Measurements from ENCODE around the gene LYAR.

DNA sequence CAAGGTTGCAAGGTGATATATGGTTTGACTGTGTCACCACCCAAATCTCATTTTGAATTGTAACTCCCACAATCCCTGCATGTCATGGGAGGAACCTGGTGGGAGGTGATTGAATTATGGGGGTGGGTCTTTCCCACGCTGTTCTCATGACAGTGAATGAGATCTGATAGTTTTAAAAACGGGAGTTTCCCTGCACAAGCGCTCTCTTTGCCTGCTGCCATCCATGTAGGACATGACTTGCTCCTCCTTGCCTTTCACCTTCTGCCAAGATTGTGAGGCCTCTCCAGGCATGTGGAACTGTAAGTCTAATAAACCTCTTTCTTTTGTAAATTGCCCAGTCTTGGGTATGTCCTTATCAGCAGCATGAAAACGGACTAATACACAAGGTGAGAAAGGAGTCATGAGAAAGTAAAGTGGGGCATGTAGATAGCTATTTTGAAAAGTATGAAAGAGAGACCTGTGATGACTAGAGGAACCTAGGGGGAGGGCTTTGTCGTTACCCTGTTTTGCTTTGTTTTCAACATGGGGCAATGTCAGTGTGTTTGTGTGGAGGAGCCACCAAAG lies 6.4 kb upstream of the LYAR start:
- TF ChIP-seq, protein P1, sequence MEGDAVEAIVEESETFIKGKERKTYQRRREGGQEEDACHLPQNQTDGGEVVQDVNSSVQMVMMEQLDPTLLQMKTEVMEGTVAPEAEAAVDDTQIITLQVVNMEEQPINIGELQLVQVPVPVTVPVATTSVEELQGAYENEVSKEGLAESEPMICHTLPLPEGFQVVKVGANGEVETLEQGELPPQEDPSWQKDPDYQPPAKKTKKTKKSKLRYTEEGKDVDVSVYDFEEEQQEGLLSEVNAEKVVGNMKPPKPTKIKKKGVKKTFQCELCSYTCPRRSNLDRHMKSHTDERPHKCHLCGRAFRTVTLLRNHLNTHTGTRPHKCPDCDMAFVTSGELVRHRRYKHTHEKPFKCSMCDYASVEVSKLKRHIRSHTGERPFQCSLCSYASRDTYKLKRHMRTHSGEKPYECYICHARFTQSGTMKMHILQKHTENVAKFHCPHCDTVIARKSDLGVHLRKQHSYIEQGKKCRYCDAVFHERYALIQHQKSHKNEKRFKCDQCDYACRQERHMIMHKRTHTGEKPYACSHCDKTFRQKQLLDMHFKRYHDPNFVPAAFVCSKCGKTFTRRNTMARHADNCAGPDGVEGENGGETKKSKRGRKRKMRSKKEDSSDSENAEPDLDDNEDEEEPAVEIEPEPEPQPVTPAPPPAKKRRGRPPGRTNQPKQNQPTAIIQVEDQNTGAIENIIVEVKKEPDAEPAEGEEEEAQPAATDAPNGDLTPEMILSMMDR (IDR thresholded peaks at IDR 0.05), result no peak
- TF ChIP-seq EP300 (IDR thresholded peaks at IDR 0.05; ENCODE audit: low read depth) (no peak), POLR2A (IDR thresholded peaks at IDR 0.05) (no peak), POLR2AphosphoS5 (IDR thresholded peaks at IDR 0.05) (no peak)

Data from transverse colon (tissue), 4 donors.